BE2C (cell line): ENCODE data around the gene CYP21A2.
"Not testable (repeated sequence)": the region's sequence is repeated elsewhere in the genome, so short reads cannot be mapped to it uniquely, and the experiment has no call there.

Experiments
- DNase-seq: peaks from one replicate; pipeline ENCODE4 v3.0.0-alpha.2; 2020
- H3K27me3 ChIP-seq: fragments of 250-450 bp; sonication (Bioruptor Pico); 2 replicates; pipeline ENCODE4 v1.5.1; 2020; ENCODE audit warnings: mild to moderate bottlenecking
- H3K36me3 ChIP-seq: fragments of 250-450 bp; sonication (Bioruptor Pico); 2 replicates; pipeline ENCODE4 v1.5.1; 2020; ENCODE audit warnings: mild to moderate bottlenecking
- H3K4me1 ChIP-seq: fragments of 250-450 bp; sonication (Bioruptor Pico); 2 replicates; pipeline ENCODE4 v1.5.1; 2020
- H3K4me3 ChIP-seq: 2 replicates; pipeline ENCODE4 v1.5.1; 2011; ENCODE audit warnings: low read depth, low read length
- H3K9me3 ChIP-seq: fragments of 250-450 bp; sonication (Bioruptor Pico); 2 replicates; pipeline ENCODE4 v1.5.1; 2020

The CYP21A2 gene

GRCh38 chr6:32012941-32013617, 25.1 kb upstream of the CYP21A2 start:
- not testable (repeated sequence) for H3K36me3 ChIP-seq, H3K27me3 ChIP-seq, H3K9me3 ChIP-seq, H3K4me3 ChIP-seq, H3K4me1 ChIP-seq, DNase-seq

- H3K4me3 ChIP-seq, H3K4me1 ChIP-seq: not testable (repeated sequence)
Measured at GRCh38 chr6:32013738-32014137, 24.5 kb upstream of the CYP21A2 start.

DNA sequence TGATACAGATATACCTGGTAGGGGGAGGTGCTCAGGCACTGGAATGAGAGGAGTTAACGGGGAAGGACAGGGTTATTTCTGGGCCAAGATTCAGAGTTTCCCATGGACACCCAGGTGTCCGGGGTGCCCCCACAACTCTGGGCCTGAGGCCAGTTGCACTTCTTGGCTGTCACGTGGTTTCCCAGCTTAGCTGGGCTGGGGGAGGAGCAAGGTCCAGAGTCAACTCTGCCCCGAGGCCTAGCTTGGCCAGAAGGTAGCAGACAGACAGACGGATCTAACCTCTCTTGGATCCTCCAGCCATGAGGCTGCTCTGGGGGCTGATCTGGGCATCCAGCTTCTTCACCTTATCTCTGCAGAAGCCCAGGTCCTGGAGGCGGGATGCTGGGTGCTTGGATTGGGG, 23.7 kb upstream of the CYP21A2 start, which contains the start of gene C4B:
C4B (plus strand) TSS at position 249 of the 400 bp plus-strand sequence; CDS start at position 300, 51 bp downstream.
- not testable (repeated sequence) for H3K4me3 ChIP-seq, H3K9me3 ChIP-seq, H3K36me3 ChIP-seq, H3K4me1 ChIP-seq, H3K27me3 ChIP-seq, DNase-seq

More at GRCh38 chr6:32013738-32014137, 24.5 kb upstream of the CYP21A2 start:
- H3K36me3 ChIP-seq, H3K9me3 ChIP-seq, H3K27me3 ChIP-seq, DNase-seq: not testable (repeated sequence)

DNA sequence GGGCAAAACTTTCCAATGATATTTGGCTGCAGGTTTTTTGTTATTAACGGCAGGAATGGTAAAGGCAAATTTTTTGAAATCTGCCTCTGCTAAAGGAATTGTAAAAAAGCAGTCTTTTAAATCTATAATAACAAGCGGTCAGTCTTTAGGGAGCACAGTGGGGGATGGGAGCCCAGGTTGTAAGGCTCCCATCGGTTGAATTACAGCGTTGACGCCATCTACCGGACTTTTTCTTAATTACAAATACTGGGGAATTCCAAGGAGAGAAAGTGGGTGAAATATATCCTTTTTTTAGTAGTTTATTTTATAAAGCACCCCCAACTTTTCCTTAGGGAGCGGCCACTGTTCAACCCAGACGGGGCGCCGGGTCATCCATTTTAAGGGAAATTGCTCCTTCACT, 16.1 kb upstream of the CYP21A2 start:
- H3K9me3 ChIP-seq, DNase-seq, H3K36me3 ChIP-seq, H3K4me3 ChIP-seq, H3K27me3 ChIP-seq, H3K4me1 ChIP-seq: not testable (repeated sequence)

GRCh38 chr6:32028631-32029030, 9.6 kb upstream of the CYP21A2 start:
- not testable (repeated sequence) for H3K36me3 ChIP-seq, H3K4me3 ChIP-seq, H3K27me3 ChIP-seq, H3K9me3 ChIP-seq, DNase-seq, H3K4me1 ChIP-seq

DNA sequence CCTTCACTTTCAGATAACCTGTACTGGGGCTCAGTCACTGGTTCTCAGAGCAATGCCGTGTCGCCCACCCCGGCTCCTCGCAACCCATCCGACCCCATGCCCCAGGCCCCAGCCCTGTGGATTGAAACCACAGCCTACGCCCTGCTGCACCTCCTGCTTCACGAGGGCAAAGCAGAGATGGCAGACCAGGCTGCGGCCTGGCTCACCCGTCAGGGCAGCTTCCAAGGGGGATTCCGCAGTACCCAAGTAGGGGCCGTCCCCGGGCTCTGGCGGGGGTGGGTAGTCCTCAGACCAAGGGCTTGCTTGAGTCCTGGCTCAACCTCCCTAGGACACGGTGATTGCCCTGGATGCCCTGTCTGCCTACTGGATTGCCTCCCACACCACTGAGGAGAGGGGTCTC, 8.7 kb upstream of the CYP21A2 start:
- not testable (repeated sequence) for H3K36me3 ChIP-seq, H3K4me3 ChIP-seq, H3K4me1 ChIP-seq, H3K27me3 ChIP-seq, H3K9me3 ChIP-seq, DNase-seq

GRCh38 chr6:32035283-32036013, 2.8 kb upstream of the CYP21A2 start:
- H3K27me3 ChIP-seq, H3K9me3 ChIP-seq, H3K4me1 ChIP-seq, H3K36me3 ChIP-seq, DNase-seq, H3K4me3 ChIP-seq: not testable (repeated sequence)

- DNase-seq: not testable (repeated sequence)
Measured at GRCh38 chr6:32037136-32037535, 1.1 kb upstream of the CYP21A2 start.

GRCh38 chr6:32038878-32039277, 663 bp downstream of the CYP21A2 start:
- H3K4me3 ChIP-seq, DNase-seq, H3K36me3 ChIP-seq, H3K4me1 ChIP-seq, H3K9me3 ChIP-seq, H3K27me3 ChIP-seq: not testable (repeated sequence)

More at GRCh38 chr6:32037136-32037535, 1.1 kb upstream of the CYP21A2 start:
- not testable (repeated sequence) for H3K27me3 ChIP-seq, H3K4me3 ChIP-seq, H3K4me1 ChIP-seq, H3K36me3 ChIP-seq, H3K9me3 ChIP-seq

DNA sequence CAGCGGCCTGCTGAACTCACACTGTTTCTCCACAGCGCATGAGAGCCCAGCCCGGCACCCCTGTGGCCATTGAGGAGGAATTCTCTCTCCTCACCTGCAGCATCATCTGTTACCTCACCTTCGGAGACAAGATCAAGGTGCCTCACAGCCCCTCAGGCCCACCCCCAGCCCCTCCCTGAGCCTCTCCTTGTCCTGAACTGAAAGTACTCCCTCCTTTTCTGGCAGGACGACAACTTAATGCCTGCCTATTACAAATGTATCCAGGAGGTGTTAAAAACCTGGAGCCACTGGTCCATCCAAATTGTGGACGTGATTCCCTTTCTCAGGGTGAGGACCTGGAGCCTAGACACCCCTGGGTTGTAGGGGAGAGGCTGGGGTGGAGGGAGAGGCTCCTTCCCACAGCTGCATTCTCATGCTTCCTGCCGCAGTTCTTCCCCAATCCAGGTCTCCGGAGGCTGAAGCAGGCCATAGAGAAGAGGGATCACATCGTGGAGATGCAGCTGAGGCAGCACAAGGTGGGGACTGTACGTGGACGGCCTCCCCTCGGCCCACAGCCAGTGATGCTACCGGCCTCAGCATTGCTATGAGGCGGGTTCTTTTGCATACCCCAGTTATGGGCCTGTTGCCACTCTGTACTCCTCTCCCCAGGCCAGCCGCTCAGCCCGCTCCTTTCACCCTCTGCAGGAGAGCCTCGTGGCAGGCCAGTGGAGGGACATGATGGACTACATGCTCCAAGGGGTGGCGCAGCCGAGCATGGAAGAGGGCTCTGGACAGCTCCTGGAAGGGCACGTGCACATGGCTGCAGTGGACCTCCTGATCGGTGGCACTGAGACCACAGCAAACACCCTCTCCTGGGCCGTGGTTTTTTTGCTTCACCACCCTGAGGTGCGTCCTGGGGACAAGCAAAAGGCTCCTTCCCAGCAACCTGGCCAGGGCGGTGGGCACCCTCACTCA, 1.4 kb downstream of the CYP21A2 start:
- DNase-seq, H3K4me1 ChIP-seq, H3K27me3 ChIP-seq, H3K4me3 ChIP-seq, H3K36me3 ChIP-seq, H3K9me3 ChIP-seq: not testable (repeated sequence)

GRCh38 chr6:32040299-32041049, 2.3 kb downstream of the CYP21A2 start:
- not testable (repeated sequence) for H3K36me3 ChIP-seq, H3K4me1 ChIP-seq, H3K9me3 ChIP-seq, H3K4me3 ChIP-seq, H3K27me3 ChIP-seq, DNase-seq

DNA sequence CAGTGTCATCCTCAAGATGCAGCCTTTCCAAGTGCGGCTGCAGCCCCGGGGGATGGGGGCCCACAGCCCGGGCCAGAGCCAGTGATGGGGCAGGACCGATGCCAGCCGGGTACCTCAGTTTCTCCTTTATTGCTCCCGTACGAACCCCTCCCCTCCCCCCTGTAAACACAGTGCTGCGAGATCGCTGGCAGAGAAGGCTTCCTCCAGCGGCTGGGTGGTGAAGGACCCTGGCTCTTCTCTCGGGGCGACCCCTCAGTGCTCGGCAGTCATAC, 2.8 kb downstream of the CYP21A2 start:
- not testable (repeated sequence) for H3K27me3 ChIP-seq, H3K9me3 ChIP-seq, H3K4me1 ChIP-seq, H3K4me3 ChIP-seq, H3K36me3 ChIP-seq, DNase-seq

DNA sequence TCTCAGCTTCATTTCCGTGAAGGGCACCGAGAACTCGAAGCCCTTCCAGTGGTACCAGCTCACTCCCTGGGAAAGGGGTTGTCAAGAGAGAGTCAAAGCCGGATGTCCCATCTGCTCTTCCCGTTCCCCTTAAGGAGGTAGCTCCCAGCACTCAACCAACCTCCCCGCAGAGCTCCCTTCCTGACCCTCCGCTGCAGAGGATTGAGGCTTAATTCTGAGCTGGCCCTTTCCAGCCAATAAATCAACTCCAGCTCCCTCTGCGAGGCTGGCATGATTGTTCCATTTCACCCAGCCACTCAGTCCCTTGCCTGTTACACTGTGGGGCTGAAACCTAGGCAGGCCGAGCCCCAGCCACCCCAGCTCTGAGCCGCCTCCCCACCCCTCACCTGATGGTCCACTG, 3.2 kb downstream of the CYP21A2 start:
- DNase-seq, H3K9me3 ChIP-seq, H3K4me3 ChIP-seq, H3K27me3 ChIP-seq, H3K4me1 ChIP-seq, H3K36me3 ChIP-seq: not testable (repeated sequence)

- not testable (repeated sequence) for H3K4me3 ChIP-seq, H3K36me3 ChIP-seq, DNase-seq, H3K27me3 ChIP-seq, H3K4me1 ChIP-seq, H3K9me3 ChIP-seq
Measured at GRCh38 chr6:32042276-32042675, 4.1 kb downstream of the CYP21A2 start.

GRCh38 chr6:32043589-32044380, 5.6 kb downstream of the CYP21A2 start:
- DNase-seq: not testable (repeated sequence)

More at GRCh38 chr6:32043589-32044380, 5.6 kb downstream of the CYP21A2 start:
- H3K36me3 ChIP-seq, H3K4me1 ChIP-seq, H3K27me3 ChIP-seq, H3K4me3 ChIP-seq, H3K9me3 ChIP-seq: not testable (repeated sequence)
